K562 (cell line): ENCODE results near the gene SP100. TPM values are rescaled to one million over a fixed set of nuclear protein-coding genes. Genes with fewer than 3 reads are reported as not detected.
A peak's percentile ranks its signal among the peaks of the same experiment; 100 is the strongest.
"Not testable (repeated sequence)": the region's sequence is repeated elsewhere in the genome, so short reads cannot be mapped to it uniquely, and the experiment has no call there.

Source experiments
- ATAC-seq: fragments of 200-7000 bp; cut with Tn5 transposase; 3 replicates; pipeline ENCODE4 v1.9.1; 2020; ENCODE audit warnings: moderate library complexity
- BruUV-seq: library from RNA; stranded (reverse); fragments of 400-500 nt; replicated peaks from 2 replicates; lab custom pipeline; 2021; lab: Mats Ljungman, UMichigan
- CTCF ChIA-PET: fragments of 300-600 bp; formaldehyde crosslinking; extraction: SDS; loops from one replicate; lab custom pipeline; 2021; ENCODE audit warnings: low intra/inter-chr PET ratio; lab: Yijun Ruan, JAX
- POLR2A ChIA-PET: fragments of 300-600, 350-650 bp; sonication (Branson Sonifier 250); formaldehyde crosslinking; extraction: SDS; loops from one replicate; lab custom pipeline; 2021; ENCODE audit warnings: antibody characterized with exemption, inconsistent platforms; lab: Yijun Ruan, JAX
- DNase-seq, 4 experiments: peaks; one replicate each; pipeline versions ENCODE4 v3.0.0 to v3.0.0-alpha.2; 2011 to 2018; ENCODE audit warnings: low spot score in 3 of 4, mixed read lengths in 3 of 4; ENCODE audit errors: extremely low read depth in 1 of 4
- FAIRE-seq: peaks from 2 replicates; lab custom pipeline; 2011; peaks lifted over from hg19 to GRCh38; lab: Jason Lieb, UNC
- H2AFZ ChIP-seq: 2 replicates; pipeline ENCODE4 v1.6.0; 2011; ENCODE audit warnings: low read depth, low read length, control low read depth, inconsistent platforms
- H3K27ac ChIP-seq: fragments of 200-600 bp; 3 replicates; pipeline ENCODE4 v1.8.0; 2011; ENCODE audit warnings: low read depth, mild to moderate bottlenecking, control low read depth, inconsistent platforms, low read length, moderate library complexity, mixed read lengths; ENCODE audit errors: extremely low read depth
- H3K27me3 ChIP-seq, 2 experiments: fragments of 300-600 bp in 1 of 2; 2 replicates in 1 of 2; 3 replicates in 1 of 2; pipeline versions ENCODE4 v1.6.0 to v1.8.0; 2011; ENCODE audit warnings: inconsistent platforms in 2 of 2, low read length in 2 of 2, mild to moderate bottlenecking in 1 of 2, mixed read lengths in 1 of 2, moderate library complexity in 1 of 2; ENCODE audit not compliant: control insufficient read depth in 2 of 2, insufficient read depth in 2 of 2
- H3K36me3 ChIP-seq: fragments of 300-600 bp; 3 replicates; pipeline ENCODE4 v1.8.0; 2011; ENCODE audit warnings: mild to moderate bottlenecking, low read length, inconsistent platforms; ENCODE audit not compliant: control insufficient read depth, insufficient read depth
- H3K4me1 ChIP-seq, 2 experiments: fragments of 200-600 bp in 1 of 2; replicated peaks in 1 of 2; 2 replicates in 1 of 2; 3 replicates in 1 of 2; pipeline versions ENCODE4 v1.5.1 to v1.8.0; 2011; ENCODE audit warnings: inconsistent platforms in 2 of 2, low read length in 2 of 2, mild to moderate bottlenecking in 1 of 2, mixed read lengths in 1 of 2, moderate library complexity in 1 of 2; ENCODE audit not compliant: control insufficient read depth in 2 of 2, insufficient read depth in 2 of 2
- H3K4me2 ChIP-seq: 2 replicates; pipeline ENCODE4 v1.6.1; 2011; ENCODE audit warnings: low read length, control low read depth, inconsistent platforms, mixed read lengths; ENCODE audit not compliant: insufficient read depth
- H3K4me3 ChIP-seq: fragments of 200-600 bp; sonication (generic), shearing (Covaris generic); 2 replicates; pipeline ENCODE4 v1.5.1; 2016; ENCODE audit warnings: control low read depth, inconsistent platforms
- H3K79me2 ChIP-seq: fragments of 200-600 bp; 3 replicates; pipeline ENCODE4 v1.8.0; 2011; ENCODE audit warnings: low read length, inconsistent platforms; ENCODE audit not compliant: control insufficient read depth, insufficient read depth
- H3K9ac ChIP-seq, 2 experiments: 2 replicates each; pipeline versions ENCODE4 v1.6.0 to v1.6.1; 2011; ENCODE audit warnings: low read depth in 2 of 2, low read length in 2 of 2, control low read depth in 1 of 2, inconsistent platforms in 1 of 2, mild to moderate bottlenecking in 1 of 2, mixed read lengths in 1 of 2; ENCODE audit not compliant: insufficient read depth in 1 of 2
- H3K9me1 ChIP-seq: one replicate; pipeline ENCODE4 v1.6.0; 2011; ENCODE audit warnings: inconsistent platforms, mild to moderate bottlenecking, low read length, moderate library complexity; ENCODE audit not compliant: control insufficient read depth, insufficient read depth
- H3K9me3 ChIP-seq: replicated peaks from 2 replicates; pipeline ENCODE4 v1.5.1; 2011; ENCODE audit warnings: low read depth, low read length, inconsistent platforms; ENCODE audit not compliant: control insufficient read depth, insufficient read depth
- H4K20me1 ChIP-seq: replicated peaks from 2 replicates; pipeline ENCODE4 v1.6.1; 2011; ENCODE audit warnings: low read length, inconsistent platforms, mixed read lengths; ENCODE audit not compliant: control insufficient read depth, insufficient read depth
- ARID1B ChIP-seq: fragments of 450-650 bp; IDR thresholded peaks from 2 replicates; pipeline ENCODE4 v1.6.1; 2016; ENCODE audit warnings: antibody characterized with exemption, mild to moderate bottlenecking, inconsistent platforms
- ASH1L ChIP-seq: fragments of 450-650 bp; IDR thresholded peaks from 2 replicates; pipeline ENCODE4 v1.6.1; 2018; ENCODE audit warnings: borderline replicate concordance, mild to moderate bottlenecking, low read depth; ENCODE audit not compliant: partially characterized antibody
- CBFA2T2 ChIP-seq: fragments of 450-650 bp; conservative IDR thresholded peaks from 2 replicates; pipeline ENCODE4 v1.6.1; 2017; ENCODE audit warnings: mild to moderate bottlenecking
- CBFA2T3 ChIP-seq: fragments of 450-650 bp; IDR thresholded peaks from 2 replicates; pipeline ENCODE4 v1.6.1; 2017
- CC2D1A ChIP-seq: fragments of 450-650 bp; IDR thresholded peaks from 2 replicates; pipeline ENCODE4 v1.6.1; 2017; ENCODE audit warnings: mild to moderate bottlenecking
- CTCFL ChIP-seq: IDR thresholded peaks from 2 replicates; pipeline ENCODE4 v1.6.1; 2011; ENCODE audit warnings: borderline replicate concordance, low read depth, mild to moderate bottlenecking, moderate library complexity, low read length; ENCODE audit not compliant: insufficient read depth, poor library complexity, severe bottlenecking
- CXXC5 ChIP-seq: fragments of 250-450 bp; sonication (Bioruptor Pico); IDR thresholded peaks from 2 replicates; pipeline ENCODE4 v1.8.0; 2022; ENCODE audit warnings: inconsistent platforms, mild to moderate bottlenecking, moderate library complexity
- EP400 ChIP-seq: fragments of 450-650 bp; IDR thresholded peaks from 2 replicates; pipeline ENCODE4 v1.6.1; 2017; ENCODE audit warnings: antibody characterized with exemption, mild to moderate bottlenecking, moderate library complexity
- MEF2A ChIP-seq: IDR thresholded peaks from 2 replicates; pipeline ENCODE4 v1.6.1; 2011; ENCODE audit warnings: low read depth, mild to moderate bottlenecking, low read length, moderate library complexity; ENCODE audit not compliant: control insufficient read depth
- MNT ChIP-seq, 2 experiments: fragments of 450-650 bp; conservative IDR thresholded peaks; 2 replicates each; pipeline ENCODE4 v1.6.1; 2017; ENCODE audit warnings: mild to moderate bottlenecking in 2 of 2, moderate library complexity in 2 of 2
- MYBL2 ChIP-seq, 2 experiments: fragments of 450-650 bp in 1 of 2; sonication (generic) in 1 of 2; formaldehyde crosslinking in 1 of 2; IDR thresholded peaks; 2 replicates each; pipeline versions ENCODE4 v1.6.1 to v1.8.1; 2017 to 2022; ENCODE audit warnings: borderline replicate concordance in 1 of 2, inconsistent platforms in 1 of 2, low read depth in 1 of 2, mild to moderate bottlenecking in 1 of 2, missing genetic modification reagents in 1 of 2, moderate library complexity in 1 of 2
- NCOR1 ChIP-seq: fragments of 450-650 bp; IDR thresholded peaks from 2 replicates; pipeline ENCODE4 v1.6.1; 2016; ENCODE audit warnings: mild to moderate bottlenecking, moderate library complexity
- POLR2AphosphoS5 ChIP-seq: IDR thresholded peaks from 2 replicates; pipeline ENCODE4 v1.6.1; 2011; ENCODE audit warnings: mild to moderate bottlenecking, low read depth, low read length, moderate library complexity; ENCODE audit not compliant: control insufficient read depth, insufficient read depth
- SMARCA4 ChIP-seq: fragments of 450-650 bp; IDR thresholded peaks from 2 replicates; pipeline ENCODE4 v1.6.1; 2016
- STAT5A ChIP-seq: IDR thresholded peaks from 2 replicates; pipeline ENCODE4 v1.6.1; 2012; ENCODE audit warnings: low read length, inconsistent platforms, borderline replicate concordance
- TAL1 ChIP-seq: fragments of 450-650 bp; IDR thresholded peaks from 2 replicates; pipeline ENCODE4 v1.6.1; 2016; ENCODE audit warnings: mild to moderate bottlenecking
- TCF3 ChIP-seq: sonication (generic); formaldehyde crosslinking; IDR thresholded peaks from 2 replicates; pipeline ENCODE4 v1.4.0; 2020; ENCODE audit warnings: mild to moderate bottlenecking, missing genetic modification reagents
- TEAD4 ChIP-seq, 2 experiments: sonication (generic) in 1 of 2; formaldehyde crosslinking in 1 of 2; IDR thresholded peaks; 2 replicates each; pipeline versions ENCODE4 v1.6.1 to v1.8.0; 2012 to 2022; ENCODE audit warnings: borderline replicate concordance in 1 of 2, inconsistent platforms in 1 of 2, low read length in 1 of 2, mild to moderate bottlenecking in 1 of 2, missing genetic modification reagents in 1 of 2
- ZFX ChIP-seq: sonication (generic); formaldehyde crosslinking; IDR thresholded peaks from 2 replicates; pipeline ENCODE4 v1.8.0; 2022; ENCODE audit warnings: mild to moderate bottlenecking, missing genetic modification reagents, moderate library complexity
- WGBS: fragments of 100-300 bp; shearing (Covaris generic); methylation state at CpG from one replicate; pipeline ENCODE4 v1.1.6; 2016; ENCODE audit warnings: low coverage, mixed read lengths; ENCODE audit not compliant: insufficient coverage; ENCODE audit errors: missing lambda C conversion rate; 5-methylcytosine and 5-hydroxymethylcytosine counted together
- in situ Hi-C: fragments of 300-500 bp; cut with MboI; formaldehyde crosslinking; loops from 4 replicates; pipeline ENCODE4 v1.15.0; 2018; ENCODE audit warnings: inconsistent platforms, mixed read lengths
- intact Hi-C: fragments of 100-400 bp; cut with micrococcal nuclease; formaldehyde crosslinking; loops from 2 replicates; pipeline ENCODE4 v1.14.2; 2022
- polyA plus RNA-seq, 8 experiments: library from polyadenylated mRNA; depleted of rRNA in 4 of 8; stranded (reverse) in 5 of 8; unstranded in 3 of 8; fragments of >200 nt; fragmentation: Nextera tagmentation in 2 of 8; fragmentation: Illumina TruSeq in 1 of 8; extraction: Ambion mirVana in 2 of 8; extraction: Trizol in 1 of 8; gene quantifications; 2 replicates each; pipeline versions ENCODE4 v1.2.1 to v1.2.3, GENCODE V29; 2011 to 2014; ENCODE audit warnings: inconsistent platforms in 1 of 8, missing spikeins in 1 of 8
- total RNA-seq, 7 experiments: library from RNA; depleted of rRNA in 6 of 7; stranded (reverse); fragments of >200 nt in 6 of 7; fragmentation: Illumina TruSeq in 2 of 7; extraction: Trizol in 2 of 7; gene quantifications; 2 replicates each; pipeline versions ENCODE4 v1.2.1 to v1.2.3, GENCODE V29; 2011 to 2021; ENCODE audit warnings: low replicate concordance in 1 of 7

SP100 gene
- total and polyA plus RNA-seq, 9 of the 15 experiments (the other 6 are each of a cell fraction or from before 2014, with no cell fraction given): 19.2 to 39.2 (median 34.6) TPM

- CTCF ChIA-PET; BruUV-seq; H4K20me1 ChIP-seq; POLR2A ChIA-PET; H3K9me1 ChIP-seq; H3K36me3 ChIP-seq; H3K9me3 ChIP-seq; in situ Hi-C loops; H3K27me3 ChIP-seq; H3K4me3 ChIP-seq; H3K4me1 ChIP-seq; H3K79me2 ChIP-seq; intact Hi-C loops; TF ChIP-seq TEAD4, MYBL2 (CRISPR knock-in tag; IDR thresholded peaks at IDR 0.05; ENCODE audit: borderline replicate concordance): not testable (repeated sequence)
- H3K9ac ChIP-seq: peak overlapping the region in 1 of 2 experiments; percentile 51; a peak in 1 of 4 replicates
- peak; percentile 40 to 78 (median 46) for DNase-seq
- 17% methylated on average over 6 of the region's 6 CpGs for WGBS
- H3K4me2 ChIP-seq: peak overlapping the region; percentile 55
- peak; percentile 88 for FAIRE-seq
- peak overlapping the region; percentile 55 for H2AFZ ChIP-seq
- H3K27ac ChIP-seq: peak overlapping the region; percentile 74
- peak; percentile 96 for ATAC-seq
- TF ChIP-seq CBFA2T2 (peak; percentile 57), MNT (conservative IDR thresholded peaks at IDR 0.05) (peak in 1 of 2 experiments; percentile 28; a peak in 1 of 4 replicates), CBFA2T3 (peak; percentile 72), TEAD4 (IDR thresholded peaks at IDR 0.05; ENCODE audit: low read length) (peak; percentile 73), STAT5A (peak; percentile 42), CTCFL (peak; percentile 80), CC2D1A (peak; percentile 34; the same call in 1 of the 2 replicates), TCF3 (CRISPR knock-in tag) (peak; percentile 75), ARID1B (peak; percentile 75), SMARCA4 (0 out of 2 replicates have a peak, but pooled peaks have one; percentile 12), POLR2AphosphoS5 (peak; percentile 47; the same call in 1 of the 2 replicates), TAL1 (peak; percentile 70; the same call in 1 of the 2 replicates), NCOR1 (peak; percentile 54), ASH1L (peak; percentile 35), CXXC5 (0 out of 2 replicates have a peak, but pooled peaks have one; percentile 11), MEF2A (0 out of 2 replicates have a peak, but pooled peaks have one; percentile 44), MYBL2 (IDR thresholded peaks at IDR 0.05; ENCODE audit: low read depth) (peak; percentile 93), EP400 (peak; percentile 49; the same call in 1 of the 2 replicates), ZFX (CRISPR knock-in tag) (peak; percentile 31; the same call in 1 of the 2 replicates)
Observed at GRCh38 chr2:230398698-230399097, 17.3 kb upstream of the SP100 start.
